Measurements from ENCODE around the gene OVOL2. TPM values are rescaled to one million over a fixed set of nuclear protein-coding genes. Genes with fewer than 3 reads are reported as not detected.

Gene OVOL2
- total RNA-seq, 4 donors from 2014 or later, result not detected

DNA sequence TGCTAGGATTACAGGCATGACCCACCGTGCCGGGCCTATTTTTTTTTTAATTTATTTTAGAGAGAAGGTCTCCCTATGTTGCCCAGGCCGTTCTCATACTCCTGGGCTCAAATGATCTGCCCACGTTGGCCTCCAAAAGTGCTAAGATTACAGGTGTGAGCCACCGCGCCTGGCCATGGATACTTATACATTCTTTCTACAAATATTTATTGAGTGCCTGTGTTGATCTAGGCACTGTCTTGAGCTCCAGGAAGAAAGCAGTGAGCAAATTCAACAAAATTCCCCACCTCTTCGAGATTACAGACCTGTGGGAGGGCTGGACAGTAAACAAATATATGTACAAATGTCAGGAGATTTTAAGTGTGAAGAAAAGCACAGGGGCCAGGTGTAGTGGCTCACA lies 51.0 kb downstream of the OVOL2 start:
- Histone ChIP-seq H3K4me1 (peaks cover 0 to 5% of the 10 kb centered on the region in 2 donors), H3K4me3 (no peak overlapping the region), H3K9me3 (no peaks in the 10 kb centered on the region), H3K27ac (no peak overlapping the region), H3K36me3 (no peaks in the 10 kb centered on the region), H3K27me3 (no peaks in the 10 kb centered on the region)
- ATAC-seq (no peak), DNase-seq (no peak)
- TF ChIP-seq CTCF (IDR thresholded peaks at IDR 0.05 in 4 of 5, conservative IDR thresholded peaks at IDR 0.05 in 1 of 5), result no peak
- TF ChIP-seq POLR2A (IDR thresholded peaks at IDR 0.05), result no peak
- intact Hi-C loops (cut with DNase I; ENCODE audit: low total_unique reads) (no loop called here), in situ Hi-C loops (cut with MboI; ENCODE audit: low sequenced_read_pairs in 4 of 4) (no loop called here)

- no peak for ATAC-seq
- Histone ChIP-seq H3K4me3 (no peak overlapping the region), H3K36me3 (no peaks in the 10 kb centered on the region), H3K27me3 (no peaks in the 10 kb centered on the region), H3K27ac (no peak overlapping the region), H3K9me3 (no peaks in the 10 kb centered on the region), H3K4me1 (peaks cover 0 to 5% of the 10 kb centered on the region in 2 donors)
- TF ChIP-seq CTCF (IDR thresholded peaks at IDR 0.05 in 4 of 5, conservative IDR thresholded peaks at IDR 0.05 in 1 of 5) (no peak), POLR2A (IDR thresholded peaks at IDR 0.05) (no peak)
- in situ Hi-C loops (cut with MboI; ENCODE audit: low sequenced_read_pairs in 4 of 4), result no loop called here
- intact Hi-C loops (cut with DNase I; ENCODE audit: low total_unique reads), result no loop called here
- no peak for DNase-seq
Measured at GRCh38 chr20:18005990-18006364, 51.7 kb downstream of the OVOL2 start.

GRCh38 chr20:18005170-18005989 lies 52.3 kb downstream of the OVOL2 start:
- Histone ChIP-seq H3K27me3 (no peaks in the 10 kb centered on the region), H3K4me3 (no peak overlapping the region), H3K27ac (peak overlapping the region in 2 of 4 donors; percentile 28 to 46), H3K36me3 (no peaks in the 10 kb centered on the region), H3K4me1 (peaks cover 0 to 5% of the 10 kb centered on the region in 2 donors), H3K9me3 (no peaks in the 10 kb centered on the region)
- DNase-seq, result no peak
- no peak for TF ChIP-seq POLR2A (IDR thresholded peaks at IDR 0.05)
- TF ChIP-seq CTCF (IDR thresholded peaks at IDR 0.05 in 4 of 5, conservative IDR thresholded peaks at IDR 0.05 in 1 of 5), result no peak
- in situ Hi-C loops (cut with MboI; ENCODE audit: low sequenced_read_pairs in 4 of 4) (no loop called here), intact Hi-C loops (cut with DNase I; ENCODE audit: low total_unique reads) (no loop called here)
- ATAC-seq, result no peak

DNA sequence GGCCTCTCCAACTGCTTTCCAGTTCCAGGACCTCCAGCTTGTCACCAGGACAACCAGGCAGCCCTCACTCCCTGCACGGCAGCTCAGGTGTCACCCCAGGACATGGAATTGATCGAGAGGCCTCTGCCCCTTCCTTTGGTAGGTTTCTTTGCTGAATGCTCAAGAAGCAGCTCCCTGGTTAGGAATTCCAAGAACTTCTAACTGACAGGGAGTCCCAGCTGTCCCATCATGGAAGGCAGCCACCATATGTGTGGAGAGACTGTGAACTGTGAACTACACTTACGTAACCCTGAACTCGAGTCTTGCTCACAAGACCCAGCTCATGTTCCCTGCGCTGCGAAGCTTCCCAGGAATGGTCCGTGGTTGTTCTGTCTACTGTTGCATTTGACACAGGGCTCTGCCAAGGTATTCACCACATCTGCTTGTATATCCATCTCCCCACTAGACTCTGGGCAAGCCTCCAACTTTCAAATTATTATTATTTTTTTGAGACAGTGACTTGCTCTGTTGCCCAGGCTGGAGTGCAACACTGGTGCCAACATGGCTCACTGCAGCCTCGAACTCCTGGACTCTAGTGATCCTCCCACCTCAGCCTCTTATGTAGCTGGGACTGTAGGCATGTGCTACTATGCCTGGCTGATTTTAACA lies 53.2 kb downstream of the OVOL2 start:
- TF ChIP-seq POLR2A (IDR thresholded peaks at IDR 0.05) (no peak), CTCF (IDR thresholded peaks at IDR 0.05 in 4 of 5, conservative IDR thresholded peaks at IDR 0.05 in 1 of 5) (no peak)
- in situ Hi-C loops (cut with MboI; ENCODE audit: low sequenced_read_pairs in 4 of 4) (no loop called here), intact Hi-C loops (cut with DNase I; ENCODE audit: low total_unique reads) (no loop called here)
- Histone ChIP-seq H3K36me3 (no peaks in the 10 kb centered on the region), H3K9me3 (no peaks in the 10 kb centered on the region), H3K4me3 (no peak overlapping the region), H3K27ac (peak overlapping the region; percentile 28 to 57 (median 38)), H3K27me3 (no peaks in the 10 kb centered on the region), H3K4me1 (peaks cover 0 to 5% of the 10 kb centered on the region in 2 donors)
- DNase-seq (peak; percentile 72 to 81), ATAC-seq (peak; percentile 95 to 96)

Measured in gastrocnemius medialis (tissue), 4 donors.